Brain microvascular endothelial cell (primary cell): ENCODE data around the gene INSIG2.
A peak's percentile ranks its signal among the peaks of the same experiment; 100 is the strongest.

Experiments used
- DNase-seq: peaks from one replicate; pipeline ENCODE4 v3.0.0-alpha.2; 2020
- H3K27ac ChIP-seq: fragments of 250-450 bp; sonication (Bioruptor Pico); 2 replicates; pipeline ENCODE4 v1.5.1; 2020; ENCODE audit warnings: mild to moderate bottlenecking, moderate library complexity
- H3K27me3 ChIP-seq: fragments of 250-450 bp; sonication (Bioruptor Pico); replicated peaks from 2 replicates; pipeline ENCODE4 v1.5.1; 2020; ENCODE audit warnings: mild to moderate bottlenecking
- H3K36me3 ChIP-seq: fragments of 250-450 bp; sonication (Bioruptor Pico); replicated peaks from 2 replicates; pipeline ENCODE4 v1.5.1; 2020; ENCODE audit warnings: mild to moderate bottlenecking
- H3K4me3 ChIP-seq: 2 replicates; pipeline ENCODE4 v1.5.1; 2011; ENCODE audit warnings: low read depth, mild to moderate bottlenecking, control low read depth, low read length, moderate library complexity
- in situ Hi-C: cut with HindIII; loops from 2 replicates; pipeline ENCODE4 v1.10.0; 2017; ENCODE audit warnings: low sequenced_read_pairs, low pct_ligation_motif_present
- TF ChIP-seq, protein P1 (sequence below): IDR thresholded peaks from 2 replicates; pipeline ENCODE4 v1.5.1; 2011; ENCODE audit warnings: low read depth, mild to moderate bottlenecking, moderate library complexity, low read length, control low read depth, inconsistent platforms; ENCODE audit errors: missing control alignments

Gene INSIG2

DNA sequence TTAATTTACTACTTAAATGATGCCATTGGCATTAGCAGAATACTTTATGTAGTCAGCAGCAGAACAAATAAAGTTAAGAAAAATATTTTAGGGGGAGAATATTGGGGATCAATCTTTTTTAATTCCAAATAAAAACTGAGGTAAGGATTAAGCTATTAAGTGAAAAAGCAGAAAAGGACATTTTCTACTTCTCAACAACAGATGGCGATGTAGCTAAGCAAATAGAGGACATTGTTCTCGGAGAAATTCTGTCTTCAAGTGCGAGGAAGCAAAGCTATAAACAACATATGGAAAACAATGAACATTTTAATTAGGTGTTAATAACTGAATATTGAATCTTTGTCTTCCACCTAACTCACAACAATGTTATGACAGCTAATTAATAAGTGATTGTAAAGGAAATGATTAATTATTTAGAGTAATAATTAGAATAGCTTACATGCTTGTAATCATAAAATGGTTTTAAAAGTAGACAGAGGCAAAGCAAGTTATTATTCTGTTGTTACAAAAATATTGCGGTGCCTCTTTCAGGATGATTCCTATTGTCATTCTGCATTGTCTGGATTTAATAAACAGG is 41.5 kb upstream of the INSIG2 start:
- Histone ChIP-seq H3K27me3 (no peaks in the 10 kb centered on the region), H3K4me3 (no peak overlapping the region), H3K36me3 (no peaks in the 10 kb centered on the region), H3K27ac (no peak overlapping the region)
- TF ChIP-seq, protein P1, sequence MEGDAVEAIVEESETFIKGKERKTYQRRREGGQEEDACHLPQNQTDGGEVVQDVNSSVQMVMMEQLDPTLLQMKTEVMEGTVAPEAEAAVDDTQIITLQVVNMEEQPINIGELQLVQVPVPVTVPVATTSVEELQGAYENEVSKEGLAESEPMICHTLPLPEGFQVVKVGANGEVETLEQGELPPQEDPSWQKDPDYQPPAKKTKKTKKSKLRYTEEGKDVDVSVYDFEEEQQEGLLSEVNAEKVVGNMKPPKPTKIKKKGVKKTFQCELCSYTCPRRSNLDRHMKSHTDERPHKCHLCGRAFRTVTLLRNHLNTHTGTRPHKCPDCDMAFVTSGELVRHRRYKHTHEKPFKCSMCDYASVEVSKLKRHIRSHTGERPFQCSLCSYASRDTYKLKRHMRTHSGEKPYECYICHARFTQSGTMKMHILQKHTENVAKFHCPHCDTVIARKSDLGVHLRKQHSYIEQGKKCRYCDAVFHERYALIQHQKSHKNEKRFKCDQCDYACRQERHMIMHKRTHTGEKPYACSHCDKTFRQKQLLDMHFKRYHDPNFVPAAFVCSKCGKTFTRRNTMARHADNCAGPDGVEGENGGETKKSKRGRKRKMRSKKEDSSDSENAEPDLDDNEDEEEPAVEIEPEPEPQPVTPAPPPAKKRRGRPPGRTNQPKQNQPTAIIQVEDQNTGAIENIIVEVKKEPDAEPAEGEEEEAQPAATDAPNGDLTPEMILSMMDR, result peak; percentile 50
- in situ Hi-C loops, result no loop called here
- no peak for DNase-seq

DNA sequence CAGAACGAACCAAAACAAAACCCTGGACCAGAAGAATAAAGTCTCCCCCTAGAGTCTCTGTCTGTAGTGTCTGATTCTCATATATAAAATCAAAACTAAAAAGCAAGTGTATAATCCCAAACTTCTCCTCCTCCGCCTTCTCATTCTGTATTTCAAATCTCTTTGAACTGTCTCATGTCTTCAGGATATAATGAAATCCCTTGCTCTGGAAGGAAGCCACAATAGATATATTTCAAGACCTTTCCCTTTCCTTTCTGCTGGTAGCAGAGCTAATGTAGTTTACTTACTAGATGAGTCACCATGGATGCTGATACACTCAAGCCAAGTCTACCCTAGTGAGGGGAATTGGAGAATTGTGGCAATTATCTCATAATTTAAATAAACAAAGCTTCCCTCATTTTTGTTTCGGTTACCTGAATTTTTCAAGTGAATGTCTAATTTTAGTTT is 40.9 kb upstream of the INSIG2 start:
- in situ Hi-C loops, result no loop called here
- TF ChIP-seq, protein P1, result no peak
- Histone ChIP-seq H3K4me3 (no peak overlapping the region), H3K27me3 (no peaks in the 10 kb centered on the region), H3K36me3 (no peaks in the 10 kb centered on the region), H3K27ac (no peak overlapping the region)
- peak; percentile 9 for DNase-seq

DNA sequence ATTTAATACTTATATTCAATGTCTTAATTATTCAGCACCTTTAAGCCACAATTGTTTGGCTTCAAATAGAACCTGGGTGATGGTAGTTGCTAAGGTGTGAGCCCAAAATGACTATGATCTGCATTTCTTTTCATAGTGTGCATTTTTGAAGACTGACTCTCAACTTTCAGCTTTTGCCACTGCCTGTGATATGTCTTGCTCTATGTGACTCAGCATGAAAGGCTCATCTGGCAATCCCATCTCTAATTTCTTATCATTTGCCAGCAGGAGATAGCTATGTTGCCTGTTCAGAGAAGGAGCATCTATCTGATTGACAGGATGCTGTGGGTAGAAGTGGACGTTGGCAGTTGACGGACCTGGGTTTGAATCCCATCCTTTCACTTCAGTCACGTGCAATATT is 39.9 kb upstream of the INSIG2 start:
- Histone ChIP-seq H3K4me3 (no peak overlapping the region), H3K27ac (no peak overlapping the region), H3K27me3 (no peaks in the 10 kb centered on the region), H3K36me3 (no peaks in the 10 kb centered on the region)
- in situ Hi-C loops, result no loop called here
- no peak for DNase-seq
- TF ChIP-seq, protein P1, result no peak

DNA sequence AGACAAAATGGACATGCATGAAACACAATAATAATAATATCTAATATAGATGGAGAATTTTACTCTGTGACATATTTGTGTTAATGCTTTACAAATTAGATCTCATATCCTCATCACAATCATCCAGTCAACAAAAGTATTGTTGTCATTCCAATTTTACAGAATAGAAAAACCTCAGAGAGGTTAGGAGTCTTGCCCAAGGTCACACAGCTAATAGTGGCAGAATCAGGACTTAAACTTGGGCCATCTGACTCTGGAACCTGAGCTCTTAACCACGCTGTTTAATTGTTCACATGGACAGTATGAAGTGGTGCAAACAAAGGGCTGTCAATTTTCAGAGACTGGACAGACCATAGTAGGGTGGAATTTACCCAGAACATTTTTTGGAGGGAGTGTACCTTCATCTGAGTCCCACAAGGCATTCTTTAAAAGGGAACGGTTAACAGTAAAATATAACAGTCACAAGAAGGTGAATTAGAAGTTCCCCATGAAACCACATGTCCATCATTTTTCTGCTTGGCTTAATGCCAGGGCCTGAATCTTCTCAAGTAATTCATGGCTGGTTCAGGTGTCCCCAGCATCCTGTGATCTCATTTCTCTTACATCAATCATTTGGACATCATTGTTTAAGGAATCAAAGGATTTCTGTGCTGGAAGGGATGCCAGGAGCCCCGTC is 39.0 kb upstream of the INSIG2 start:
- H3K27ac ChIP-seq, result no peak overlapping the region
- H3K27me3 ChIP-seq, result no peaks in the 10 kb centered on the region
- in situ Hi-C loops, result no loop called here
- no peaks in the 10 kb centered on the region for H3K36me3 ChIP-seq
- no peak overlapping the region for H3K4me3 ChIP-seq
- DNase-seq, result no peak
- TF ChIP-seq, protein P1, result no peak

DNA sequence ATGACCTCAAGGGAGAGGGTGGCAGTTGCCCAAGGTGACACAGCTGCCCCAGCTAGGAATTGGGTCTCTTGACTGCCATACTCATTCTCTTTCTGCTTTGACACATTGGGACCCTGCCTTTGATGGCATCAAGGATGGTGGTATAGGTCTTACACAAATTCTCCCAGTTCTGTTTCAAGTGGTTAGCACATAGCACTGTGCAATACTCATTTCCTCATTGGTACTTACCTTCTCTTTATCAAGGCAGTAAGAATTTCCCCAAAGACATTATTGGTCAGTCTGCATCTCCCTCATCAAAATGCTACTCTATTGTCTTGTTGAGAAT is 38.5 kb upstream of the INSIG2 start:
- Histone ChIP-seq H3K4me3 (no peak overlapping the region), H3K27me3 (no peaks in the 10 kb centered on the region), H3K27ac (no peak overlapping the region), H3K36me3 (no peaks in the 10 kb centered on the region)
- TF ChIP-seq, protein P1, result no peak
- no peak for DNase-seq
- in situ Hi-C loops, result no loop called here

DNA sequence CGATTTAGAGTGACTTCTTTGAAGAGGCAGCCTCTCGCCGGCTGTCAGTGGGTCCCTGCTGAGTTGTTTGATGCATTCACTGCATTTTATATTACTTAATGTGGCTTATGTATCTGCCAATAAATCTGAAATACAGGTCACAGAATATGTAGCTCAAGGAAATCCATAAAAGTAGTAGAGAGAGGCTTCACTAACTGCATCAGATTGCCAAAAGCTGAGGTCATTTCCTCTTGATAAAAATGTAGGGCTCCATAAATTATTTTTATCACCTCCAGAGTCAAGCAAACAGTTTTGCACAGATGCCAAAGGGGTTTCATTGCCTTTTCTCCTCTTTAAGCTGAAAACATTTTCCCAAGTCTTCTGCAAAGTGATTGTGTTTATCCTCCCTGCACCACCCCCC is 37.9 kb upstream of the INSIG2 start:
- no peaks in the 10 kb centered on the region for H3K36me3 ChIP-seq
- no peak for DNase-seq
- H3K4me3 ChIP-seq, result no peak overlapping the region
- TF ChIP-seq, protein P1, result no peak
- H3K27ac ChIP-seq, result no peak overlapping the region
- in situ Hi-C loops, result no loop called here
- no peaks in the 10 kb centered on the region for H3K27me3 ChIP-seq
